ENCODE results near the gene MAPK8IP3.

MAPK8IP3 gene

DNA sequence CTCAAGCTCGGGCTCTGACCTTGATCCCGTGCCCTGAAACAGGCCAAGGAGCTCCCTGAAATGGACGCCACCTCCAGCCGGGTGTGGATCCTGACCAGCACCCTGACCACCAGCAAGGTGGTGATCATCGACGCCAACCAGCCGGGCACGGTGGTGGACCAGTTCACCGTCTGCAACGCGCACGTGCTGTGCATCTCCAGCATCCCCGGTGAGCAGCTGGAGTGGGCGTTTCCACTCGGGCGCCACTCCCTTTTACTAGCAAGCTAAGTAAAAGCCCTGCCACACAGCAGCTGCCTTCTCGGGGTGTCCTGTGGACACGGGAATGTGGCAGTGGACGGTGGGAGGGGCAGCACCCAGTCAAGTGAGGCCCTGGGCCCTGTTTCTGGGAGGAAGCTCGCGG is 59.0 kb downstream of the MAPK8IP3 start:
- no peak for DNase-seq

DNA sequence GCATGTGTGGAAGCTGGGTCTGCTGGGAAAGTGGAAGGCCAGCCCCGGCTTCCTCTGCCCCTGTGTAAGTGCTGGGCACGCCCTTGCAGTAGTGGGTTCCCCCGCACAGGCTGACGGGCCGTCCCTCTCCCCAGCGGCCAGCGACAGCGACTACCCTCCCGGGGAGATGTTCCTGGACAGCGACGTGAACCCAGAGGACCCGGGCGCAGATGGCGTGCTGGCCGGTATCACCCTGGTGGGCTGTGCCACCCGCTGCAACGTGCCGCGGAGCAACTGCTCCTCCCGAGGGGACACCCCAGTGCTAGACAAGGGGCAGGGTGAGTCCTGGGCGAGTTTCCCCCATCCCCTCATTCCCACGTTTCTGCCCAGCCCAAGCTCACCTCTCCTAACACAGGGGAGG is 59.8 kb downstream of the MAPK8IP3 start:
- no peak for DNase-seq

DNA sequence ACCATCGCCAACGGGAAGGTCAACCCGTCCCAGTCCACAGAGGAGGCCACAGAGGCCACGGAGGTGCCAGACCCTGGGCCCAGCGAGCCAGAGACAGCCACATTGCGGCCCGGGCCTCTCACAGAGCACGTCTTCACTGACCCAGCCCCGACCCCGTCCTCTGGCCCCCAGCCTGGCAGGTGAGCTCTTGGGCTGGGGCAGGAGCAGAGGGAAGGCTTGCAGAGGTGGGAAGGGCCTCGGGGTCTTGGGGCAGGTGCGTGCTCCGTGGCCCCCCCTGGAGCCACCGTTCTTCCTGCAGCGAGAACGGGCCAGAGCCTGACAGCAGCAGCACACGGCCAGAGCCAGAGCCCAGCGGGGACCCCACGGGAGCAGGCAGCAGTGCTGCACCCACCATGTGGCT is 60.2 kb downstream of the MAPK8IP3 start:
- DNase-seq, result no peak

DNA sequence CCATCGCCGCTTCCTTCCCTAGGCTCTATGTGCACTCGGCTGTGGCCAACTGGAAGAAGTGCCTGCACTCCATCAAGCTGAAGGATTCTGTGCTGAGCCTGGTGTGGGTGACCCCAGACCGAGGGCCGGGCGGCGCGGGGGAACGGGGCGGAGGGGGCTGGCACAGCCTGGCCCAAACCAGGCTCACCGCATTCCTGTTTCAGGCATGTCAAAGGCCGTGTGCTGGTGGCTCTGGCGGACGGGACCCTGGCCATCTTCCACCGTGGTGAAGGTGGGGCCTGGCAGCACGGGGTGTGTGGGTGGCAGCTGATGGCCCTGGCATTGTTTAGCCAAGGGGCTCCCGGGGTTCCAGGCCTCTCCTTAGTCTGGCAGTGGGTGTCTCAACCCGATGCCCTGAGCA is 60.7 kb downstream of the MAPK8IP3 start:
- no peak for DNase-seq

DNA sequence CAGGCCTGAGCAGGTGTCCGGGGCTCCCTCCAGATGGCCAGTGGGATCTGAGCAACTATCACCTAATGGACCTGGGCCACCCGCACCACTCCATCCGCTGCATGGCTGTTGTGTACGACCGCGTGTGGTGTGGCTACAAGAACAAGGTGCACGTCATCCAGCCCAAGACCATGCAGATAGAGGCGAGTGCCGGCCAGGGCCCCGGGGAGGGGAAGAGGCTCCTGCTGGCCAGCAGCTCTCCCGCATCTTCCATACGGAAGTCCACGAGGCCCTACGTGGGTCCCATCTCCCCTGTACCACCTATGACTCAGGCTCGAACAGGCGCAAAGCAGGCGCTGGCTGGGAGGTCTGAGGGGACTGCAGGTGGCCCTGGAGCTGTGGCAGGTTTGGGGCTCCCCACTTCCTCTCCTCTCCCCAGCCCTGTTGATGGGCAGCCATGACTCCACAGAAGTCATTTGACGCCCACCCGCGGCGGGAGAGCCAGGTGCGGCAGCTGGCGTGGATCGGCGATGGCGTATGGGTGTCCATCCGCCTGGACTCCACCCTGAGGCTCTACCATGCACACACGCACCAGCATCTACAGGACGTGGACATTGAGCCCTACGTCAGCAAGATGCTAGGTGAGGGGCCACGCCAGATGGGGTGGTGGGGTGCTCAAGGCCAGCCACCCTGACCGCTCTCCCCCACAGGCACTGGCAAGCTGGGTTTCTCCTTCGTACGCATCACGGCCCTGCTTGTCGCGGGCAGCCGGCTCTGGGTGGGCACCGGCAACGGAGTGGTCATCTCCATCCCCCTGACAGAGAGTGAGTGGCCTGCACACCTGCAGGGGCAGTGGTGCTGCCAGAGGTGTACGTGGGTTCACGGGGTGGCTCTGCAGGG is 61.4 kb downstream of the MAPK8IP3 start:
- no peak for DNase-seq

DNA sequence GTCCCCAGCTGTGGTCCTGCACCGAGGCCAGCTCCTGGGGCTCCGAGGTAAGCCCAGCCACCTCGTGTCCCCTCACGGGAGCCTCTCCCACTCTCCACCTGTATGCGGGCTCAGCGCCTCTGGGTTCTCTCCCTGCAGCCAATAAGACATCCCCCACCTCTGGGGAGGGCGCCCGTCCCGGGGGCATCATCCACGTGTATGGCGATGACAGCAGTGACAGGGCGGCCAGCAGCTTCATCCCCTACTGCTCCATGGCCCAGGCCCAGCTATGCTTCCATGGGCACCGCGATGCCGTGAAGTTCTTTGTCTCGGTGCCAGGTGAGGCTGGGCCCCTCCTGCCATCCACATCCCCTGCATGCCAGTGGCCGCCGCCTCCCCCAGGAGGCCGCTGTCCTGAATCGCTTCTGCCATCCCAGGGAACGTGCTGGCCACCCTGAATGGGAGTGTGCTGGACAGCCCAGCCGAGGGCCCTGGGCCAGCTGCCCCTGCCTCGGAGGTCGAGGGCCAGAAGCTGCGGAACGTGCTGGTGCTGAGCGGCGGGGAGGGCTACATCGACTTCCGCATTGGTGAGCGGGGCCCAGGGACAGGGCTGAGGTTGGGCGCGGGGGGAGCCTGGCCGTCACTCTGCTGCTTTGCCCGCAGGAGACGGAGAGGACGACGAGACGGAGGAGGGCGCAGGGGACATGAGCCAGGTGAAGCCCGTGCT is 62.2 kb downstream of the MAPK8IP3 start:
- DNase-seq, result no peak

DNA sequence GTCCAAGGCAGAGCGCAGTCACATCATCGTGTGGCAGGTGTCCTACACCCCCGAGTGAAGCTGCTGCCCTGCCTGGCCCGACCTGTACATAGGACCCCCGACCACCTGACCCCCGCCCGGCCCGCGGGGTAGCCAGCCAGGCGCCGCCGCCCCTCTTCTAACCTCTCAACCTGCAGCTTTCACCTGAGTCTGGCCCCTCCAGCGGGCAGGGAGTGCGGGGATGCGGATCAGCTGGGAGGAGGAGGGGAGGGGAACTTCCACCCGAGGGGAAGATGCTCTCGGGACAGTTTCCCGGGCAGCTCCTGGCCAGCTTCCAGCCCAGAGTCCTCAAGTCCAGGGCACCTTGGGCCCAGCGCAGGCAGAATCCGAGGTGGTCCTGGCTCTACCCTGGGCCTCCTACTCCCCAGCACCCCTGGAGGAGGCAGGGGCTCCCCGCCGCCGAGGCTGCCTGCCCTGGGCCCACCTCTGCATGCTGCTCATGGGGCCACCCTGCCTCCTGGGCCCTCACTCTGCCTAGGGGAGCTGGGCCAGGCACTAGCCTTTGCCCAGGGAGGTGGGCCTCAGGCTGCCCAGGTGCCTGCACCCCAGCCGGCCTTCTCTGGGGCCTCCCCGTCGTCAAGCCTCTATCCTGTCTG is 62.9 kb downstream of the MAPK8IP3 start:
- DNase-seq, result no peak

DNA sequence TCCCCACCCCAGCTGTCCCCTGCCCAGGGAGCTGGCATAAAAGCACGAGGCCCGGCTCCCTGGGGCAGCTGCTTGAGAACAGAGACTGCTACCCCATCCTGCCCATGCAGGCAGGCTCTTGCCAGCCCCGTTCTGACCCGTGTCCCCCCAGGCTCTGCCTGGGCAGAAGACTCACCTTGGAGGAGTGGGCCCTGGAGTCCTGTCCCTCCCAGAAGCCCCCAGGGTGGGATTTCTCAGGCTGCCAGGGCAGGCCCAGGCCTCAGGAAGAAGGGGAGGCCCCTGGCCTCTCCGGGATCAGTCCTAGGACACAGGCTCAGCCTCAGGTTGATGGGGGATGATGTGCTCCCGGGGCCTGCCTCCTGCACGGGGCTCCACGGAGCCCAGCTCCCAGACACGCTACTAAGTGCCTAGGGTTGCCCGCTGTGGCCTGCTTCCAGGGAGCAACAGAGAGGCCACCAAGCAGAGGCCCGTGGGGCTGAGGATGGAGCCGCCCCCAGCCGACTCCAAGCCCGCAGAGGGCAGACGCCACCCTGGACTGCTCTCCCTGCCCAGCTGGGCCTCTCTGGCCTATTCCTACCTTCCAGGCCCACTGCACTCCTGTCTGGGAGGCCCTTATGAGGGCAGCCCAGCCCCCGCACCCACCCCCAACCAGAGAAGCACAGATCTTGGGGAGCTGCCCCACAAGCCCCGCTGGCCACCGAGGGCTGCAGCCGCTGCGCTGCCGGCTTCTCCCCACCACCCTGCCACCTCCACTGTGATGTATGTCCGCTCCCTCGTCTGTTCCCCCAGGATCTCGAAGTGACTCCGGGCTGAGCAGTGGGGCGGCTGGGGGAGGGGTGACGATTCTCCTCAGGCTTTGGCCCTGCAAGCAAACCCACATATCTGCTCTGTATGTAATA is 63.7 kb downstream of the MAPK8IP3 start:
- DNase-seq, result no peak

DNA sequence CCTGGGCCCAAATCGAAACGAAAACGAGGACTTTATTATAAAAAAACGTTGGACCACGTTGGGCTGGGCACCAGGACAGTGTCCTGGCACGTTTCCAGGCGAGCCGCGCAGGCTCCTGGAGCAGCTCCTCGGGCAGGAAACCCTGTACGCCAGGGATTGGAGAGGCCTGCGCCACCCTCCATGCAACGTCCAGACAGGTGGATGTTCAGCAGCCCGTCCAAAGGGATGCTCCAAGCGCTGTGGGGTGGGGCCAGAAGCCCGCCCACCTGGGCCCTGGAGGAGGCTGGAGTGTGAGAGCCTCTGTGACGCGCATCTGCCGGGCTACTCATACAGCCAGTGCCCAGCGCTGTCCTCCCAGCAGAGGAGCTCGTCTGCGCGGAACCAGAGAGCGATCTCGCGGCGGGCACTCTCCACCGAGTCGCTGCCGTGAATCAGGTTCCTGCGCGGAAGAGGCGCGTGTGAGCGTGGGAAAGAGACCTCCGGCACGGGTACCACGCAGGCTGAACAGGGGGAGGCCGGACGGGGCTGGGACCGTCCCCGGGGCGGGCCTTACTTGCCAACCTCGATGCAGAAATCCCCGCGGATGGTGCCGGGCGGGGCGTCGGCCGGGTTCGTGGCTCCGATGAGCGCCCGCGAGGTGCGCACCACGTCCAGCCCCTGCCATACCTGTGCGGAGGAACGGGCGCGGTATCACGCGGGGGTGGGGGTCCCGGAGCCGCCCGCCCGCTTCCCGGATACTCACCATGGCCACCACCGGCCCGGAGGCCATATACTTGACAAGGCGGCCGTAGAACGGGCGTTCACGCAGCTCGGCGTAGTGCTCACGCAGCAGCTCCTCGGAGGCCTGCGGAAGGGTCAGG is 64.6 kb downstream of the MAPK8IP3 start:
- peak; percentile 17 for DNase-seq

DNA sequence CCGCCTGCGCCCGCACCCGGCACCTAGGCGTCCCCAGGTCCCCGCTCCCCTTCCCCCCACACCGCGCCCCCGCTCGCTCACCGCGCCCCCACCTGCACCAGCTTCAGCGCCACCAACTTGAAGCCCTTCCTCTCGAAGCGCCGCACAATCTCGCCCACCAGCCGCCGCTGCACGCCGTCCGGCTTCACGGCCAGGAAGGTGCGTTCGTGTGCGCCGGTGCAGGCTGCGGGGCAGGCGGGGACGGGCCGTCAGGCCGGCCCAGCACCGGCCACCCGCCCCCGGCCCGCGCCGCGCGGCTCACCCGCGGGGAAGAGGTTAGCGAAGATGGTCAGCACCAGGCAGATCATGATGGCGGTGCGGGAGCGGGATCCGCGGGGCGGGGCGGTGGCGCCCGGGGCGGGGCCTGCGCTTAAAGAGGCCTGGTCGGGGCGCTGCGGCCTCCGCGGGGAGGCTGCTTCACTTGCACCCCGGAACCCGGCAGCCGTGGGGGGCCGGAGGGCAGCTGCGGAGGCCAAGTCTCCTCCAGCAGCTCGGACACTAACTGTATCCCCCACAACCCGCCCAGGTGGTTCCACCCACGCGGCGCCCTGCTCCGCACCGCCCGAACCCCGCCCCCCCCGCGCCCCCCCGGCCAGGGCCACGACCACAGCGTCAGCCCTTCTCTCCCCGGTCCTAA is 65.3 kb downstream of the MAPK8IP3 start, which contains the start of gene NME3:
Gene NME3 (minus strand): TSS at position 356 of the 676 bp plus-strand sequence. CDS start 9 bp downstream, at position 347.
- peak; percentile 62 for DNase-seq

DNA sequence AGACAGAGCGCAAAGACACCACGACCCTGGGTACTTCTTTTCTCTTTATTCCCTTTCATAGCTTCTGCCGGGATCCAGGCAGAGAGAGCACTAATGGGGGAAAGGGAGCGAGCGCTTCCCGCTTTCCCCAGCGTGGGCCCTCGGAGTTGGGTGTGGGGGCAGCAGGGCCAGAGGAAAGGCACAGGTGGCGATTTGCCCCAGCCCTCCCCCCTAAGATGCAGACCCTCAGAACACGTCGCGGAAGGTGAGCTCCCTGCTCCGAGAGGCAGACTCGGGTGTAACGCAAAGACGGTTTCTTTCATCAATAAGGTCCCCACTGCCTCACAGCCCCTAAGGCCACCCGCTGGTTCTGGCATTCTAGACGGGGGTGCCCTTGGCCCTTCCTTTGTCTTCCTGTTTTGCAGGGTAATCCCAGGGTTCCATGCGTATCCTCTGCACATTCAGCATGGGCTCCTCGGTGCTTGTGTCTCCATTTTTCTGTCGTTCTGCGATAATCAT is 65.9 kb downstream of the MAPK8IP3 start:
- DNase-seq, result no peak

DNA sequence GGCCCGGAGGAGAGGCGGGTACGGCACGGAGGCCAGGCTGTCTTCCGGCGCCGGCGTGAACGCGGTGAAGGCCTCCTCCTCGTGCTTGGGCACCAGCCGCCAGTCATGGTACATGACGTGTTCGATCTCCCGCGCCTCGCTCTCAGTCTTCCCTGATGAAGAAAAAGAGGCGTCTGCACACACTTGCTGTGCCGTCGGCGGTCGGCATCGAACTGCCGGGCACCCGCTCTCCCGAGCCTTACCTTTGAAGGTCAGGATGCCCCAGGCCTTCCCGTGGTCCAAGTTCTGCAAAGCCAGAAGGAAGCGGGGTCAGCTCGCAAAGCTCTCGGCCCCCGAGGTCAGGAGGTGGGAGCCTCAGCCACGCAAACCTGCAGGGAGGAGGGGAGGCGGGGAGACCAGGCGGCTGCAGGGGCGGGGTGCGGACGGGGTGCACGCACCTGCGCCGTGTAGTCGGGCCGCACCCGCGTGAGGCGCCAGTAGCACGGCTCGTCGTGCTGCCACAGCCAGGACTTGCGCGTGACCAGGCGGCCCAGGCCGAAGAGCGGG is 66.4 kb downstream of the MAPK8IP3 start, which contains the start of gene EME2:
Gene EME2 (plus strand): TSS at position 449 of the 546 bp plus-strand sequence. CDS start 418 bp downstream, outside the sequence.
- peak; percentile 38 for DNase-seq

DNA sequence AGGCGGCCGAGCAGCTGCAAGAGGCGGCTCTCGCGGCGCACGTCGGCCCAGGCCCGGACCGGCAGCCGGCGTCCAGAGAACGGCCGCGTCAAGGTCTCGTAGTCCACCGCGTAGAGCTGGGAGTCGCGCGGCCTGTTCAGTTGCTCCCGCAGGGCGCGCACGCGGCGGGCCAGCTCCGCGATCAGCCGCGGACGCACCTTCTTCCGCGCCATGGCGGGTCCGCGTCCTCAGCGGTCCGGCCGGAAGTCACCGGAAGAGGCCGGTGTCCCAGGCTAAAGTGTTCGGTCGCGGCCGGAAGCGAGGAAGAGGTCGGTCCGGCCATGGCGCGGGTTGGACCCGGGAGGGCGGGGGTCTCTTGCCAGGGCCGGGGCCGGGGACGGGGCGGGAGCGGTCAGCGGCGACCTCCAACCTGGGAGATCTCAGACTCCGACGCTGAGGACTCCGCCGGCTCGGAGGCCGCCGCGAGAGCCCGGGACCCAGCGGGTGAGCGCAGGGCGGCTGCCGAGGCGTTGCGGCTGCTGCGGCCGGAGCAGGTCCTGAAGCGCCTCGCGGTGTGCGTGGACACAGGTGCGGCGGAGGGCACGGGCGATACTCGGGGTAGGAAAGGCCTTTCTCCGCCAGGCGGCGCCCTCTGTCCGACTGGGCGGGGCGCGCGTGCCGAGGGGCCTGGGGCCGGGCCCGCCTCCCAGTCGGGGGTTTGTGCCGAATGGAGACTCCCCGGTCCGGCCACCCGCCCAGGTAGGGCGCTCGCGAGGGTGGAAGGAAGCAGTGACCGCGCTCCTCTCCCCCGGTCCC is 67.1 kb downstream of the MAPK8IP3 start, which contains the start of gene MRPS34:
Gene MRPS34 (minus strand): TSS at position 227 of the 795 bp plus-strand sequence. CDS start 15 bp downstream, at position 212.
- peak; percentile 71 for DNase-seq

DNA sequence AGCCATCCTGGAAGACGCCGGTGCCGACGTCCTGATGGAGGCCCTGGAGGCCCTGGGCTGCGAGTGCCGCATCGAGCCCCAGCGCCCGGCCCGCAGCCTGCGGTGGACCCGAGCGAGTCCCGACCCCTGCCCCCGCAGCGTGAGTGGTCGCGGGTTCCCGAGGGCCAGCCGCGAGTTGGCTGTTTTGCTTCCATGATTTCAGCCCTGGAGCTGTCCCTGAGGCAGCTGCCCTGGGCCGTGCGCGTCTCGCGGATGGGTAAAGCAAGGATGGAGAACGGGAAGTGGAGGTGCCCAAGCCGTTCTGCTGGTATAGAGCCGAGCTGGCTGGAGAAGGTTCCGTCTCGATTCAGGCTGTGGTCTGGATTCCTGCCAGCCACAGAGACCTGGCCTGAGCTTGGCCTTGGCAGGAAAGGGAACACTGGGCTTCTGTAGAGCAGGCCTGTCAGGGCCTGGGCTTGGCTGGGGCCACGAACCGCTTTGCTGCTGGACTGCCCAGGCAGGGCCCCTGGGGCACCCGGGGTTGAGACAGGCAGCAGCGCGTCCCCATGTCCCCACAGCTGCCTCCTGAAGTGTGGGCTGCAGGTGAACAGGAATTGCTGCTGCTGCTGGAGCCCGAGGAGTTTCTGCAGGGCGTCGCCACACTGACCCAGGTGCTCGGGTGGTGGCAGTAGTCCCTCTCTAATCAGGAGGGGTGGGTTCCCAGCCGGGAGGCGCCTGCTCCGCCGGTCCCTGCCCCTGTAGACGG is 67.9 kb downstream of the MAPK8IP3 start:
- DNase-seq, result peak; percentile 15

DNA sequence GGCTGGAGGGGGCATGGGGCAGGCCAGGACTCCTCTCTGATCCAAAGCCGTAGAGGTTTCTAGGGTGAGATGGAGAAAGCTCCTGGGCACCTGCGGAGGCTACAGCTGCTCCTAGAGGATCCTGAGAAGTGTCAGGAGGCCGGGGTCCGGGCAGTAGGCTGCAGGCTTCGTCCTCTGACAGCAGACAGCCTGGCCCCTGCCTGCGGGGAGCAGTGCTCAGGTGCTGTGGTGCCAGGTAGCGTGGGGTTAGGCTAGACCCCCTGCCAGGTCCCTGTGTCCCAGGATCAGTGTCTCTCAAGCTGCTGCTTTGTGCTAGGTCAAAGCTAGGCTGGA is 68.4 kb downstream of the MAPK8IP3 start:
- DNase-seq, result no peak

DNA sequence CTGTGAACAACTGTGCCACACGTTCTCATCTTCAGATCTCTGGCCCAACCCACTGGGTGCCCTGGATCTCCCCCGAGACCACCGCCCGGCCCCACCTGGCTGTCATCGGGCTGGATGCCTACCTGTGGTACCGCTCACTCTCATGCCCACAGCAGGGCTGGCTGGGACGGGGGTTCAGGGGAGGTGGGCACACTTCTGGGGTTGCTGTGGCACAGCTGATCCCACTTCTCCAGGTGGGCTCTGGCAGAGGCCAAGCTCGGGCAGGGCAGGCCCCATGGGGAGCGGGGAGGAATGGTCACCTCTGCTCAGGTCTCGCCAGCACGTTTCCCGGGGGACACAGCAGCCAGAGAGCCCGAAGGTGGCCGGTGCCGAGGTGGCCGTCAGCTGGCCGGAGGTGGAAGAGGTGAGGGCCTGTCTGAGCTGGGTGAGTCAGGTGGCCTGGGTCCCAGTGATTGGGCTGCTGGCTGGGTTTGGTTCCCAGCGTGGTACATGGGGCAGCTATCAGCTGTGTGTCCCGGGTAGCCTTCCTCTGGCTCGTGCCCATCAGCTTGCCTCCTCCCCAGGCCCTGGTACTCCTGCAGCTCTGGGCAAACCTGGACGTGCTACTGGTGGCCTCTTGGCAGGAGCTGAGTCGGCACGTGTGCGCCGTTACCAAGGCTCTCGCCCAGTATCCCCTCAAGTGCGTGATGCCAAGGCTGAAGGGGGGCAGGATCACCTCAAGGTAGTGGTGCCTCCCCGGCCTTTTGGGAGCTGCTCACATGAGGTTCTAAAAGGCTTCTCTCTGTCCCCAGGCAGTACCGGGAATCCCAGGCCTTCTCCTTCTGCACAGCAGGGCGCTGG is 69.2 kb downstream of the MAPK8IP3 start:
- DNase-seq, result no peak

DNA sequence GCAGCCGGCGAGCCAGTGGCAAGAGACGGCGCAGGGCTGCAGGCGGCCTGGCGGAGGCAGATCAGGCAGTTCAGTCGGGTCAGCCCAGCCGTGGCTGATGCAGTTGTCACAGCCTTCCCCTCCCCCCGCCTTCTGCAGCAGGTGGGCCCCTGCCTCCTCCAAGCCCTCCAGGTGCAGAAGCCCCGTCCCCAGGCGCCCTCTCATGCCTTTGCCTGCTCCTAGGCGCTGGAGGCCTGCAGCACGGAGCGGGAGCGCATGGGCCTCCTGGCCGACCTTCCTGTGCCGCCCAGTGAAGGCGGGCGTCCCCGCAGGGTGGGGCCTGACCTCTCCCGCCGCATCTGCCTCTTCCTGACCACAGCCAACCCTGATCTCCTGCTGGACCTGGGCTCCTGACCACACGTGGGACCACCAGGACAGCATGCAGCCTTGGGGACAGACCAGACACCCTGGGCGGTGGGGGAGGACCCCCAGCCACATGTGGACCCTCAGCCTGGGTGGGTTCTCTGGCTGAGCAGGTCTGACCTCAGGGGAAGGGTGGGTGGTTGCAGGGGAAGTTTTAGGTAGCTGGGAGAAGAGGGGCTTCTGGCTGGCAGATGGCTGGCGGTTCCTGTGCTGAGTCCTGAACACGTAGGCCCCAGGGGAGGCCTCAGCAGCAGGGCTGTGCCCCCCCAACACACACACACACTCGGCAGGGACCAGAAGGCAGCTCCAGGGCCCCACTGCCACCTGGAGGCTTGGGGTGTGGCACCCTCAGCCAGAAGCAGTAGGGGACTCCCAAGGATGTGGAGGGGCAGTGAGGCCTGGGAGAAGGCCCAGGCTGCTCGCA is 70.1 kb downstream of the MAPK8IP3 start:
- no peak for DNase-seq

Data from effector CD4-positive, alpha-beta T cell (primary cell).